ENCODE results near the gene TIPARP. TPM values are rescaled to one million over a fixed set of nuclear protein-coding genes. Genes with fewer than 3 reads are reported as not detected.

Gene TIPARP
- total RNA-seq, 2 experiments from 2014 or later = 10.0 to 13.4 TPM

GRCh38 chr3:156680243-156680914 lies 6.0 kb downstream of the TIPARP start:
- POLR2A ChIA-PET = interaction anchor here (0.6 to 3.3 kb wide), 6 partner anchors 28 to 408 kb away, joined by 3 to 19 read pairs (median 4); no protein-coding TSS in a partner anchor
- H3K4me3 ChIP-seq (ENCODE audit: low read depth, low read length, poor library complexity, severe bottlenecking) = no peak overlapping the region
- no peaks in the 10 kb centered on the region for H3K9me3 ChIP-seq (ENCODE audit: low read length)
- no peak overlapping the region for H2AFZ ChIP-seq (ENCODE audit: low read length)
- TF ChIP-seq EZH2phosphoT487 (IDR thresholded peaks at IDR 0.05; ENCODE audit: borderline replicate concordance, low read depth, low read length) (no peak), CTCF (conservative IDR thresholded peaks at IDR 0.05; ENCODE audit: low read length) (no peak)
- H3K4me1 ChIP-seq (ENCODE audit: insufficient read depth, low read length, poor library complexity, severe bottlenecking) = peaks cover 86% of the 10 kb centered on the region
- intact Hi-C loops (cut with micrococcal nuclease; ENCODE audit: unreplicated experiment) = no loop called here
- H4K20me1 ChIP-seq (ENCODE audit: insufficient read depth, low read length) = peaks cover 88% of the 10 kb centered on the region
- CTCF ChIA-PET (ENCODE audit: unreplicated experiment) = no interaction called here
- H3K79me2 ChIP-seq (ENCODE audit: insufficient read depth, low read depth, low read length) = peaks cover 99% of the 10 kb centered on the region
- no peak overlapping the region for H3K27ac ChIP-seq (ENCODE audit: low read depth, low read length, poor library complexity, severe bottlenecking)
- H3K4me2 ChIP-seq (ENCODE audit: low read length) = peak overlapping the region; percentile 52
- no TSS peak for BruUV-seq (replicated peaks)
- no peak for DNase-seq (ENCODE audit: low spot score)
- no peaks in the 10 kb centered on the region for H3K9me2 ChIP-seq (ENCODE audit: insufficient read depth, low read length)
- H3K36me3 ChIP-seq (ENCODE audit: insufficient read depth, low read length) = peaks cover 58% of the 10 kb centered on the region

- intact Hi-C loops (cut with micrococcal nuclease; ENCODE audit: unreplicated experiment) = no loop called here
- Histone ChIP-seq H3K79me2 (ENCODE audit: insufficient read depth, low read depth, low read length) (peaks cover 100% of the 10 kb centered on the region), H3K36me3 (ENCODE audit: insufficient read depth, low read length) (peaks cover 58% of the 10 kb centered on the region), H3K4me1 (ENCODE audit: insufficient read depth, low read length, poor library complexity, severe bottlenecking) (peaks cover 90% of the 10 kb centered on the region), H4K20me1 (ENCODE audit: insufficient read depth, low read length) (peaks cover 90% of the 10 kb centered on the region), H3K27ac (ENCODE audit: low read depth, low read length, poor library complexity, severe bottlenecking) (no peak overlapping the region), H3K4me2 (ENCODE audit: low read length) (peak overlapping the region; percentile 52), H3K4me3 (ENCODE audit: low read depth, low read length, poor library complexity, severe bottlenecking) (no peak overlapping the region), H2AFZ (ENCODE audit: low read length) (no peak overlapping the region), H3K9me2 (ENCODE audit: insufficient read depth, low read length) (no peaks in the 10 kb centered on the region), H3K9me3 (ENCODE audit: low read length) (no peaks in the 10 kb centered on the region)
- no peak for DNase-seq (ENCODE audit: low spot score)
- ChIA-PET CTCF (ENCODE audit: unreplicated experiment) (no interaction called here), POLR2A (interaction anchor here (1.0 kb wide), 1 partner anchor 29 kb away, joined by 4 read pairs; no protein-coding TSS in a partner anchor)
- BruUV-seq (replicated peaks) = no TSS peak
- TF ChIP-seq EZH2phosphoT487 (IDR thresholded peaks at IDR 0.05; ENCODE audit: borderline replicate concordance, low read depth, low read length) (no peak), CTCF (conservative IDR thresholded peaks at IDR 0.05; ENCODE audit: low read length) (no peak)
Measured at GRCh38 chr3:156681002-156681401, 6.6 kb downstream of the TIPARP start.

- ChIA-PET CTCF (ENCODE audit: unreplicated experiment) (no interaction called here), POLR2A (interaction anchor here (0.6 to 1.6 kb wide), 11 partner anchors 9 to 492 kb away, joined by 3 to 5 read pairs (median 4); no protein-coding TSS in a partner anchor)
- Histone ChIP-seq H3K9me3 (ENCODE audit: low read length) (no peaks in the 10 kb centered on the region), H3K79me2 (ENCODE audit: insufficient read depth, low read depth, low read length) (peaks cover 100% of the 10 kb centered on the region), H4K20me1 (ENCODE audit: insufficient read depth, low read length) (peaks cover 87% of the 10 kb centered on the region), H3K4me2 (ENCODE audit: low read length) (peak overlapping the region; percentile 35; the same call in 1 of the 2 replicates), H3K36me3 (ENCODE audit: insufficient read depth, low read length) (peaks cover 57% of the 10 kb centered on the region), H3K27ac (ENCODE audit: low read depth, low read length, poor library complexity, severe bottlenecking) (no peak overlapping the region), H3K9me2 (ENCODE audit: insufficient read depth, low read length) (no peaks in the 10 kb centered on the region), H3K4me1 (ENCODE audit: insufficient read depth, low read length, poor library complexity, severe bottlenecking) (peaks cover 90% of the 10 kb centered on the region), H3K4me3 (ENCODE audit: low read depth, low read length, poor library complexity, severe bottlenecking) (no peak overlapping the region), H2AFZ (ENCODE audit: low read length) (no peak overlapping the region)
- BruUV-seq (replicated peaks) = no TSS peak
- DNase-seq (ENCODE audit: low spot score) = no peak
- intact Hi-C loops (cut with micrococcal nuclease; ENCODE audit: unreplicated experiment) = no loop called here
- no peak for TF ChIP-seq EZH2phosphoT487 (IDR thresholded peaks at IDR 0.05; ENCODE audit: borderline replicate concordance, low read depth, low read length)
- TF ChIP-seq CTCF (conservative IDR thresholded peaks at IDR 0.05; ENCODE audit: low read length) = no peak
Measured at GRCh38 chr3:156682501-156682900, 8.1 kb downstream of the TIPARP start.

Data from OCI-LY7 (cell line).